Measurements from ENCODE around the gene IPO4.
A peak's percentile ranks its signal among the peaks of the same experiment; 100 is the strongest.
"Not testable (repeated sequence)": the region's sequence is repeated elsewhere in the genome, so short reads cannot be mapped to it uniquely, and the experiment has no call there.

The IPO4 gene

GRCh38 chr14:24212924-24213865, 24.6 kb upstream of the IPO4 start, which contains the start of gene CHMP4A:
TSS of gene CHMP4A (minus strand) at chr14:24213488. CDS start at chr14:24213439, 49 bp downstream.
- TF ChIP-seq CTCF (IDR thresholded peaks at IDR 0.05; ENCODE audit: borderline replicate concordance, insufficient read depth, low read depth, low read length), result no peak

GRCh38 chr14:24211311-24211710, 22.7 kb upstream of the IPO4 start:
- TF ChIP-seq CTCF (IDR thresholded peaks at IDR 0.05; ENCODE audit: borderline replicate concordance, insufficient read depth, low read depth, low read length), result no peak
- H3K4me3 ChIP-seq (ENCODE audit: low read depth, low read length), result no peak overlapping the region

More at GRCh38 chr14:24212924-24213865, 24.6 kb upstream of the IPO4 start, which contains the start of gene CHMP4A:
- H3K4me3 ChIP-seq (ENCODE audit: low read depth, low read length), result peak within 1 kb of the TSS; percentile 67

- no peak for TF ChIP-seq CTCF (IDR thresholded peaks at IDR 0.05; ENCODE audit: borderline replicate concordance, insufficient read depth, low read depth, low read length)
- no peak overlapping the region for H3K4me3 ChIP-seq (ENCODE audit: low read depth, low read length)
These were observed 19.0 kb upstream of the IPO4 start for GRCh38 chr14:24207625-24208024.

- TF ChIP-seq CTCF (IDR thresholded peaks at IDR 0.05; ENCODE audit: borderline replicate concordance, insufficient read depth, low read depth, low read length), result no peak
These were observed 18.5 kb upstream of the IPO4 start for GRCh38 chr14:24207104-24207551.

GRCh38 chr14:24206260-24207103, 17.9 kb upstream of the IPO4 start:
- no peak overlapping the region for H3K4me3 ChIP-seq (ENCODE audit: low read depth, low read length)
- no peak for TF ChIP-seq CTCF (IDR thresholded peaks at IDR 0.05; ENCODE audit: borderline replicate concordance, insufficient read depth, low read depth, low read length)

More at GRCh38 chr14:24207104-24207551, 18.5 kb upstream of the IPO4 start:
- H3K4me3 ChIP-seq (ENCODE audit: low read depth, low read length), result no peak overlapping the region

GRCh38 chr14:24204163-24205146, 15.8 kb upstream of the IPO4 start:
- TF ChIP-seq CTCF (IDR thresholded peaks at IDR 0.05; ENCODE audit: borderline replicate concordance, insufficient read depth, low read depth, low read length), result no peak

GRCh38 chr14:24203249-24203886, 14.8 kb upstream of the IPO4 start:
- H3K4me3 ChIP-seq (ENCODE audit: low read depth, low read length), result not testable (repeated sequence)

More at GRCh38 chr14:24204163-24205146, 15.8 kb upstream of the IPO4 start:
- H3K4me3 ChIP-seq (ENCODE audit: low read depth, low read length), result no peak overlapping the region

GRCh38 chr14:24202538-24202937, 13.9 kb upstream of the IPO4 start:
- H3K4me3 ChIP-seq (ENCODE audit: low read depth, low read length), result not testable (repeated sequence)
